GM19467 (cell line): ENCODE measurements around the gene SERPINB1.
"Not testable (repeated sequence)": the region's sequence is repeated elsewhere in the genome, so short reads cannot be mapped to it uniquely, and the experiment has no call there.

Experiments
- ATAC-seq: cut with Tn5 transposase; IDR thresholded peaks from one replicate; pipeline ENCODE4 v1.9.1; 2021; ENCODE audit warnings: mild to moderate bottlenecking, moderate library complexity; ENCODE audit not compliant: unreplicated experiment

Gene SERPINB1

DNA sequence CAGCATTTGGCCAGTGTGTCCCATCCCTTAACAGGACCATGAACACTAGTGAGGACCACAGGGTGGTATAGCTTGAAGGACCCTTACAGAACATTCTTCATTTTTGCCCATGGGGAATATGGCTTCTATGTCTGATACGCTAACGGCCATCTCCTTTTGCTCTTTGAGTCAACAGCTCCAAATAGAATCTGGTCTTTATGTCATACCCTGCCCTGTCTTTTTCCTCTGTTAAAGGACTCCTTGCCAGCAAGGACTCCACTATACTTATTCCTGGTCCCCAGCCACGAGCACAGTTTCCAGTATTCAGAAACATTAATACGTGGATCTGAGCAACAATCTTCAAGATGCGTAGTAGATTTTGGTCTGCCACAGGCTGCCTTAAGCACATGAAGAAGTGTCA, 22.5 kb downstream of the SERPINB1 start:
- no peak for ATAC-seq

DNA sequence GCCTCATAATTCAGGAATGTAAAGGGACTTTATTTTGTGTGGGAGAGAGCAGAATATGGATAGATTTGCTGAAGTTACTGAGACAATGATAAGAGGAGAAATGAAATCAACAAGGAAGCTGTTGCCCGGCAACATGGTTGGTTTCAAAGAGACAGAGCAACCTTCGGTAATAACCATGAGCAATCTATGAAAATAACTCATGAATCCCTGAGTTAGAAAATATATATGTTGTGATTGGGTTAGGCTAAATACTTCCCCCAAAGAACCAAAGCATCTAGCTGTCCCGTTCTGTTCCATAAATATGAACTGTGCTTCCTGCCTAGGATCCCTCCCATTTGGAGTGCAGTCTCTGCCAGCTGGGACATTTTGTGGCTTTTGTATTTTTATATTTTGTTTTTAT, 23.1 kb downstream of the SERPINB1 start:
- no peak for ATAC-seq

DNA sequence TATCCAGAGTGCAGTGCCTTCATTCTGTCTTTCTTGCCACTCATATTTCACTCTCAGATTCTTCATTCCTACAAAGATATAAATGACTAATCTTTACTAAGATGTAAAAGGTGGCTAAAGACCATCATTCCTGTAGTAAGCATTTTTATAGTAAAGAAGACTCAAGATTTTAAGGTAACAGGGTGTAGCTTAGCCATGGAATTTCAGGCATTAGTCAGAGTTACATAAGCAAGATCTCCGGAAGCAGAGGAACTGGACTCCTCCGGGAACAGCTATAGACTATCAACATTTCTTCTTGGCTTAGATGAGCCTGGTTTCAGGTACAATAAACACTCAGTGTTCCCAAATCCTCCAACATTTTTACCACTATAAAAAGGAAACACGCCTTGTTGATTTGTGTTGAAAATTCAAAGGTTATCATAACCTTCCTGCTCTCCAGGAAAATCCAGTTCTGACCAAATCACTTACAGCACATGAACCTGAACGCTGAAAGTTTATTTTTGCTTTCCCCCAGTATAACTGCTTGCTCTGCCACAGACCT, 23.7 kb downstream of the SERPINB1 start:
- no peak for ATAC-seq

DNA sequence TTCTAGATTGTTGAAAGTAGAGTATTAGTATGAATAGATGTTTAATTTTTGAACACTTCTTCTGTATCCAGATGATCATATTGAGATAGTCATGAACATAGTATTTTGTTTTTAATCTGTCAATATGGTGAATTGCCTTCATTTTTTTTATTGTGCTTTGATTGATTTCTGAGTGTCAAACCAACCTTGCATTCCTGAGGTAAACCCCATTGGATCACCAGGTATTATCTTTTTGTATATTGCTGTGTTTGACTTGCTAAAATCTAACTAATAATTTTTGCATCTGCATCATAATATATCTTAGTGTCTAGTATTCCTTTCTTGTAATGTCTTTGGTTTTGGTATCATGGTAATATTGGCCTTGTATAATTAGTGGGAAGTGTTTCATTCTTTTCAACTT, 25.5 kb downstream of the SERPINB1 start:
- ATAC-seq: no peak

DNA sequence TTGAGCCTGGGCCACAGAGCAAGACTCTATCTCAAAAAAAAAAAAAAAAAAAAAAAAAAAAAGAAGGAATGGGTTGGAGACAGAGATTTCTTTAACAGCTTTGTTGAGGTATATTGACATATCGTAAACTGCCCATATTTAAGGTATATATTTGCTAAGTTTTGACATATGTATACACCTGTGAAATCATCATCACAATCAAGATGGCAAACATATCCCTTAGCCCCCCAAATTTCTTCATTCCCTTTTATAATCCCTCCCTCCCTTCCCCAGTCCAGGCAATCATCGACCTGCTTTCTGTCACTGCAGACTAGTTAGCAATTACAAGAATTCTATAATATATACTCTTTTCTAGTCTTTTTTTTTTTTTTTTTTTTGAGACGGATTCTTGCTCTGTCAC, 29.0 kb downstream of the SERPINB1 start:
- no peak for ATAC-seq

DNA sequence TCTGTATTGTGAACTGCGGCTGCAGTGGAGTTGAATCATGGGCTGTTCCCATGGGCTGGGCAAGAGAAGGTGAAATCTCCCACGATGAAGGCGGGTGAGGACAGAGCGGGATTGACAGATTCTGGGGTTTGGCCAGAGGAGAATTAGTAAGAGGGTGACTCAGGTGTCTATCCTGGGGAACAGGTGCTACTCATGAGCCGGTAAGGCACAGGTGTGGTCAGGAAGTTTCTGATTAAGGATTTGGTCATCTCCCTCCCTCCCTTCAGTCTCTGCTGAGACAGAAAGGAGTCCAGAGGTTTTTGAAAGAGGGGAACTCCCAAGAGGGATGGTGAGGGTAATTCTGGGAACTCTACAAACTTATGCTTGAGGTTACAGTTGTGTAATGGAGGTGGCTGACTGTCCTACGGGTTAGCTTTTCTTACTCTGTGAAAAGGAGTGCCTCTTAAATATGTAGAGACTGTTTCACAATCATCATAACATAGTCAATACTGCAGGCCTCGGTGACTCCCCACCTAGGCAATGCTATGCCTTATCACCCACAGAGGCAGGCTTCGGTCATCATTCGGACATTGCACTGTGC, 31.5 kb downstream of the SERPINB1 start:
- no peak for ATAC-seq

DNA sequence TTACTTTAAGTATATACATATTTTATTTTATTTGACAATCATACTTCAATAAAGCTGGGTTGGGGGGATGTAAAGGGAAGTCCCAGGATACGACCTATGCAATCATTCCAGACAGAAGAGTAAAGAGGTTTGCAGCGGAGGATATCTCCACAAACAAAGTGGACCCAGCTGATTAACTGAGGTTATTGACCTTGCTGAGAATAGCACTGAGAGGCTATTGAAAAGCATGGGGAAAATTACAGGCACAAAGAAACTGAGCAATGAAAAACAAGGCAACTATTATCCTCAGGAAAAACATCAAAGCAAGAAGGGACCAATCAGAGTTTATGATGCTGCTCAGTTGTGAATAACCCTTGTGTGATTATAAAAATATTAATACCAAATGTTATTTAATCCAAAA, 32.6 kb downstream of the SERPINB1 start:
- no peak for ATAC-seq

DNA sequence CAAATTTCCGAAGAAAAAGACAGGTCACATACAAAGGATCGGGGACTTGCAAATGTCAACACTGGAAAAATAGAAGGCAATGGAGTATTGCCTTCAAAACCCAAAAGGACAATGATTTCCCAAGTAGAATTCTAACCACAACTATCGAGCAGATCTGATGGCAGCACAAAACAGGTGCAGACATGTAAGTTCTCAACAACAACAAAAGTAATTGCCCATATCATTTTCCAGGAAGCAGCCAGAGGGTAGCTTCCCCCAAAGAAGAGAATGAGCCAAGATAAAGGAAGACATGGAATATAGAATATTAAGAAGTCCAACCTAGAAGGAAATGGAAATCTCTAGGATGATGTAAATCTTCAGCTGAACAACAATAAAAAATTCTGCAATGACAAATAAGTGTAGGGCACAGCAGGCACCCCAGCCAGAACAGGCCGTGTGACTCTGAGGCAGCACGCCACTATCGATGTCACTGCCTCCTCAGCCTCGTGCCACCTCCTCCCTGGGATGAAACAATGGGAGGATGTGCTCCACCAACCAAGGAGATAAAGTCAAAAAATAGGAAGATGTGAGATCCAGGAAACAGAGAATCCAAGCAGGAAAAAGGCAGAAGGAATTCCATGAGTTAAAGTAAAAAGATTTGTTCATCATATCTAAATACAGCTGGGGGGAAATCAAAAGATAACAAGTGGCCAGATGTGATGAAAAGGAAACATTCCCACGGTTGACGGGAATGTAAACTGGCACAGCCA, 34.1 kb downstream of the SERPINB1 start:
- no peak for ATAC-seq

DNA sequence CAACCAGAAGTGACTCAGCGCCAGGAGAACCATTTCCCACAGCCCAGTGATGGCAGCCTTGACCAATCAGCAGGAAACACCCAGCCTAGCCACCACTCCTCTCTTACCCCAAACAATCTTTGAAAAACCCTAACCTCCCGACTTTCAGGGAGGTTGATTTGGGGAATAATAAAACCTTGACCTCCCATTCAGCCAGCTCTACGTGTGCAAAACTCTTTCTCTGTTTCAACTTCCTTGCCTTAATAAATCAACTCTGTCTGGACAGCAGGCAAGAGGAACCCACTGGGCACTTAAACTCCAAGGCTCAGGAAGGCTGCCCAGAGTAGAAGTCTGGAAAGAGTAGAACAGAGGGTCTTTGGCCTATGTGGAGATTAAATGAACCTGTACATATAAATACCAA, 35.0 kb downstream of the SERPINB1 start:
- ATAC-seq: no peak

DNA sequence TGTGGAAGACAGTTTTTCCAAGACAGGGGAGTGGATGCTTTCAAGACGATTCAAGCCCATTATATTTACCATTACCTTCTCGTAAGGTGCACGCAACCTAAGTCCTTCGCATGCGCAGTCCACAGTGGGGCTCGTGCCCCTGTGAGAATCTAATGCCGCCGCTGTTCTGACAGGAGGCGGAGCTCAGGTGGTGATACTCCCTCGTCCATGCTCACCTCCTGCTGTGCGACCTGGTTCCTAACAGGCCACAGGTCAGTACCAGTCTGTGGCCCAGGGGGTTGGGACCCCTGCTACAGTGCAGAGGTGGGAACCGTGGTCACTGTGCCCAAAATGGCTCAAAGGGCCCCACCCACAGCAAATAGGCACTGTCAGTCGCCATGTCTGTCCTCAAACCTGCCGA, 36.6 kb downstream of the SERPINB1 start:
- ATAC-seq: no peak

DNA sequence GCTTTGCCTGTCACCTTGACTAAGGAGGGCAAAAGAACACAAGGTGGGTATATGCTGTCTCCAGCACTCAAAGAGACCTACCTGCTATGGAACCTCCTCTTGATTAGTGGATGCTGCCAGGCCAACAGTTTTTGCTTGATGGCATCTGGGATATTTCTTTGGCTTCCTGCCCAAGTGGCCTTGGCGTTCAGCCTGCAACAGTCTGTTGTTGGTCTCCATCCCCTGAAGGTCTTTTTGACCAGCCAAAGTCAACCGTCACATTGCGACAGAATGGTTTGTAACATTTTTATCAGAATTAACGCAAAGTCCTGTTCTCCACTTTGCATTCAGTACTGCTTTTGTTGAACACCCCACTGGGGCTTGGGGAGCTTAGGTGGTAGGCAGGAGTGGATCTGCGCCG, 37.1 kb downstream of the SERPINB1 start:
- ATAC-seq: no peak

DNA sequence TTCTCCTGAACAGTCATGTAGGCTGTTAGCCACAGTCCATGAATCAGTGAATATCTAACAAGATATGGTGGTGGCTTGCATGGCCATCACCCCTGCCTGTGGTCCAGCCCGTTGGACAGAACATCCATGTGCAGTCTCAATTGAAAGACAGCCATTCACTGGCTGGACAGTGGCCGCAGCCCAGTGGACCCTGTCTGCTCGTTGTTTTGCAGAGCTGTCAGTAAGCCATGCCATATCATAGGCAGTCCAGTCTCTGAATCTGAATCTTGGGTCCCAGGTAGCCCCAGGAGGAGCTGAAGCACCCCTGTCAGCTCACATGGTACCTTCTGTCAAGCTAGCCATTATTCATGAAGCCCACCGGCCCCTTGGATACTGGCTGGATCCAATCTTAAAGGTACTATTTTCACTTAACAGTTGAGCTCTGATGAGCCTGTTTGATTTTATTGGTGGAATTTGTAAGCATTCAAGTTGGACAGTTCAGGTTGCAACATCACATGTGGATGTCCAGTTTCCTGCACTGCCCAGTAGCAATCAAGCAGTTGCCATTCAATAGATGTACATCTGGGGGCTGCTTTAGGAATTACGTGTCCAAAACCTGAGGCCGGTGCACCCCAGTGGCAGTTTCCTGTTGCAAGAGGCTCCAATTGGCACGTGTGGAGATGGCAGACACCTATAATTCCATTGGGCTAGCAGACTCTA, 37.8 kb downstream of the SERPINB1 start:
- no peak for ATAC-seq

DNA sequence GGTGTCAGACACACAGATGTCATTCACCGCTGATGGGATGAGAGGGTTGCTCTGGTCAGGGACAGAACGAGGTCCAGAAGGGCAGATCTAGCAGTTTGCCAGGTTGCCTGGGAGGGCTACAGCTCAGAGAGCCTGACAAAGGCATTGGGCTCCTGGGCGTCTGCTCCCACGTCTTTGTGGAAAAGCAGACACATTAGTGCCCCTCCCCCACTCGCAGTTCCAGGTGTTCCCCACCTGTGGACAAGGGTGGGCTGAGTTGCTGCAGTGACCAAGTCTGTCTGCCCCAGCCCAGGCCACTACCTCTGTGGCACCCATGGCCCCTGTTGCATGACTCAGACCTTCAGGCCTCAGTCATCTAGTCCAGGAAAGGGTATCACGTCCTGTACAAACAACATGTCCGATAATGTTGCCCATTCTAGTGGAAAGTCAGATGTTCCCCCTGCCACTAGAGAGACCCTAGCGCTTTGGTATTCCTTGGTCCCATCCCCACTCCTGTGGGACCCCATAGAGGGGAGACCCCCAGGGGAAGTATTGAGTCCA, 39.1 kb downstream of the SERPINB1 start:
- ATAC-seq: no peak

DNA sequence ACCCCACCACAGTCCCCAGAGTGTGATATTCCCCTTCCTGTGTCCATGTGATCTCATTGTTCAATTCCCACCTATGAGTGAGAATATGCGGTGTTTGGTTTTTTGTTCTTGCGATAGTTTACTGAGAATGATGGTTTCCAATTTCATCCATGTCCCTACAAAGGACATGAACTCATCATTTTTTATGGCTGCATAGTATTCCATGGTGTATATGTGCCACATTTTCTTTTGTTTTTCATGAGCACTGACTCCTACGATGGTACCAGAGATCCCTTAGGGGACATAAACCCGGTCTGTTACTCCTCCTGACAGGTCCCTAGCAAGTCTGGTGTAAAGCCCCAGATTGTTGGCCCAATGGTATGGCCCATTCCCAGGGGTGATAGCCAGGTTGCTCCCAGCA, 40.0 kb downstream of the SERPINB1 start:
- not testable (repeated sequence) for ATAC-seq

DNA sequence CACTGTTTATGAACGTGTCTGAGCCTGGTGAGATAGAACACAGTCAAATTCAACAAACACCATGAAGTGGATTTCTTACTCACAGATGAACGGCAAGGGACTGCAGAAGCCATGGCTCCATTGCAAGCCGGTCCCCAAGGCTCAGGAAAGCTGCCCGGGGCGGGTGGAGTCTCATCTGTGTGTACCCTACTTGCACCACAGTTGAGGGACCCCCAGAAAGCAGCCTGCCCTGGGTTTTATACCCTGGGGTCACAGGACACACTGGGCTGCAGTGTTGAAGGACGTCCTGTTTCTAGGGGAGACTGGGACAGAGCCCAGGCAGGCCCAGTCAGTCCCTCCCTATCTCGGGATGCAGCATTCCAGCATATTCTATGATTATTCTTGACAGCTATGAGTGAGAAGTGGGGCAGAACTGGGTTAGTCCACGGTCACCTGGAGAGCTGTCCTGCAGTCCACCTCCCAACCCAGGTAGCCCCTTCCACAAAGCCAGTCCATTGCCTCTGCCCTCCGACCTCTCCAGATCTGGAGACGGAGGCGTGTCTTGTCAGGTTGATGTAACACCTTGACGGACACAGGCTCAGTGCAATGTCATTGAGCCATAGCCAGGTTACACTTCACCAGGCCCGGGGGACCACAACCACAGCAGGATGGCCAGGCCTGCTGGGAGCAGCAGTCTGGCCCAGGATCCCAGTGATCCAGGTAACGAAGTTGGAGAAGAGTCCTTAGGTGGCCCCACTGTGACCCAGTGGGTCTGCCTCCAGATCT, 40.9 kb downstream of the SERPINB1 start:
- no peak for ATAC-seq

DNA sequence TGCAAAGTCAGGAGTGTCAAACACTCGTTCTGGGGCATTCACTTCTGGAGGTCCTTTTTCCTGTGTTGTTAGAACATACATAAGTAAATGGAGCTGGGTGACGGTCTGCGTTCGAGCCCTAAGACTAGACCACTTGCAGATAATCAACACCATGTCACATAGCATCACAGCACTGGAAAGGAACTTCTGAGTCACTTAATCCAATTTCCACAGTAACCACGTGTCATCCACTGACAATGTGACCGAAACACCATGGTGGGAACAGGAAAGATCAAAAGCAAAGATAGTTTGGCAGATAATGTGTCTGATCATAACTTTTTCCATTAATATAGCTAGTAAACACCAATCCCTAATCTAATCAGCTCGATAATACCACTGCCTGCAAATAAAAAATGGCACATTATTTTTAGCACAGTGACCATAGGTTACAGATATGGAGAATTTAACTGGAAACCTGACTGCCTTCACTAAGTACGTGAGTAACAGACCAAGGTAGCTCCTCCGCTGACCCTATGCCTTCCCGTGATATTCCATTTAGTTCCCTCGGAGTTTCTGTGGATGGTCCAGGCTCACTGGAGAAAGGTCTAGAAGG, 41.6 kb downstream of the SERPINB1 start:
- no peak for ATAC-seq

DNA sequence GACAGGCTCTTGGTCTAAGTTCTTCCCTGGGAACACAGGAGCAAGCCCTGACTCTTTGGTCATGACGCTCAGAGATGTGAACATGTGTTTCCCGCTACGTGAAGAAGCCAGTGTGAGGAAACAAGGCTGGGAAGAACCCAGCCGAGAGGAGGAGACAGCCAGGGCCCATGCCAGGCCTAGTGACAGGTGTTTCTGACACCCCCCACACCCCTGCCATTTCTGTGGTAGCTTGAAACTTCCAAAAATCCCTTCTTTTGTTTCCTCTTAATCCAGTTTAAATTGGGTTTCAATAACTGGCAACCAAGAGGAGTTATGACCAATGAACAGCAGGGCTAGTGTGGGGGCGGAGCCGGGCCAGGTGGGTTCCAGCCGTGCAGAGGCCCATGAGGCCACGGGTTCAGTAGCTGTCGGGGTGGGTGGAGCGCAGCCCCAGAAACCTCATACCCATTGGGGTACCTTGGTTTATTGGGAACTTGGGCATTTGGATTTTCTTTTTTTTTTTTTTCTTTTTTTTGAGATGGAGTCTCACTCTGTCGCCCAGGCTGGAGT, 43.0 kb downstream of the SERPINB1 start:
- no peak for ATAC-seq

DNA sequence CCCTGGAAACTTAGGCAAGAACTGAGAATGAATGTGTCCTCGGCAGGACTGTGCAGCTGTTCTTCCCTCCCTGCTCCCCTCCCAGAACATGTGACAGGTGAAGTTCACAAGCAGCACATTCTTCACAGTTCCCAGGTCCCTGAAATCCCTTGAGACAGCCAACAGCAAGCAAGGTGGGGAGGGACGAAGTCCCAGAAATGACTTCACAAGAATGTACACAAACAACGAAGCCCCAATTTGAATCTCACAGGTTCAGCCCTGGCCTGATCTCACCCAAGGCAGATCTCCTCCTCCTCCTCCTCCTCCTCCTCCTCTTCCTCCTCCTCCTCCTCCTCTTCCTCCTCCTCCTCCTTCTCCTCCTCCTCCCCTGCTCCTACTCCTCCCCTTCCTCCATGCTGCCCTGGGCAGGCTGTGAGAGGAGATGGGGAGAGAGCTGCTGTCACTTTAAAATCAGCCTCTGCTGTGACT, 44.1 kb downstream of the SERPINB1 start:
- ATAC-seq: no peak

DNA sequence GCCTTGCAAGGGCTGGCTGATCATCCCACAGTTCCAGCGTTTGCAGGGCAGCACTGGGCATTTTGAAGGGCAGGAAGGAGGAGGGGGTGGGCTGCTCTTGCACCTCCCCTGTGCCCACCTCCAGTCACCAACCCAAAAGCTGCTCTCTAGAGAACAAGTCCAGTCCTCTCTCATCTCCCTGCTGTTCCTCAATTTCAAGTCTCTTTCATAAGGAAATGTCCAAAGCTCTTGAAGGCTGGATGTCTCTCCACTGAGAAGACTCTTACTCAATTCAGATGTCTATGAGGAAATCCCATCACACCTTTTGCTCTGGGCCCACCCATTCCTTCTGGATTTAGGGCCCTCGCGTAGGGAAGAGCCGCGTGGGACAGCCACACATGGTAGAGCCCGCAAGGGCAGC, 44.8 kb downstream of the SERPINB1 start:
- ATAC-seq: no peak

DNA sequence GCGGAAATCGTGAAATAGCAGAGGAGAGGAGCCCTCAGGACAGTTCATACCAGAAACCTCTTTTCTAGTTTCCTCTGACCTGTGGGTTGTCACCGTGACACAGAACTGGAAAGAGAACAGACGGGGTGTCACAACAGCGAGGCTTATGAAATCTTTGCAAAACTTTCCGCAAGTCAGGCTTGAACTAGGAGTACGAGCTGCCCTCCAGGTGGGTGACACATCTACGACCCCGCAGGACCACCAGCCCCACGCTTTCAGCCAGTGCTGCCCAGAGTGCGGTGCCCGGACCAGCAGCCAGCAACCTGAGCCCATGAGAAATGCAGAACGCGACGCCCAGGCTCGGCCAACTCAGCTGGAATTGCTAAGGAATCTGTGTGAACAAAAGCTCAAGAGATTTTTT, 45.7 kb downstream of the SERPINB1 start:
- no peak for ATAC-seq
